ENCODE results near the gene CNNM2.
A peak's percentile ranks its signal among the peaks of the same experiment; 100 is the strongest.

The CNNM2 gene

GRCh38 chr10:102917962-102918816, at the start of gene CNNM2:
Gene CNNM2, plus strand, starts transcription at chr10:102918294. Its CDS starts 187 bp downstream, at chr10:102918481.
- DNase-seq (ENCODE audit: low read depth in 2 of 2), result peak; percentile 100

GRCh38 chr10:102868911-102869257, 49.2 kb upstream of the CNNM2 start:
- DNase-seq (ENCODE audit: low read depth in 2 of 2), result no peak

- no peak for DNase-seq (ENCODE audit: low read depth in 2 of 2)
These were observed 48.6 kb upstream of the CNNM2 start, which contains the start of gene AS3MT for GRCh38 chr10:102869258-102870198. Gene AS3MT, plus strand, starts transcription at chr10:102869470. Its CDS starts 123 bp downstream, at chr10:102869593.

- no peak for DNase-seq (ENCODE audit: low read depth in 2 of 2)
These were observed 47.9 kb upstream of the CNNM2 start for GRCh38 chr10:102870221-102870620.

- DNase-seq (ENCODE audit: low read depth in 2 of 2), result no peak
These were observed 45.9 kb upstream of the CNNM2 start for GRCh38 chr10:102872163-102872562.

GRCh38 chr10:102876747-102877153, 41.3 kb upstream of the CNNM2 start:
- no peak for DNase-seq (ENCODE audit: low read depth in 2 of 2)

- no peak for DNase-seq (ENCODE audit: low read depth in 2 of 2)
These were observed 39.5 kb upstream of the CNNM2 start for GRCh38 chr10:102878629-102879028.

GRCh38 chr10:102880256-102880655, 37.8 kb upstream of the CNNM2 start:
- DNase-seq (ENCODE audit: low read depth in 2 of 2), result no peak

- DNase-seq (ENCODE audit: low read depth in 2 of 2), result no peak
These were observed 30.0 kb upstream of the CNNM2 start for GRCh38 chr10:102888048-102888447.

- DNase-seq (ENCODE audit: low read depth in 2 of 2), result no peak
These were observed 23.5 kb upstream of the CNNM2 start for GRCh38 chr10:102894466-102895213.

- no peak for DNase-seq (ENCODE audit: low read depth in 2 of 2)
These were observed 18.1 kb upstream of the CNNM2 start for GRCh38 chr10:102900006-102900405.

GRCh38 chr10:102904346-102904745, 13.7 kb upstream of the CNNM2 start:
- no peak for DNase-seq (ENCODE audit: low read depth in 2 of 2)

- DNase-seq (ENCODE audit: low read depth in 2 of 2), result no peak
These were observed 11.6 kb upstream of the CNNM2 start for GRCh38 chr10:102906507-102906906.

GRCh38 chr10:102914781-102915180, 3.3 kb upstream of the CNNM2 start:
- DNase-seq (ENCODE audit: low read depth in 2 of 2), result no peak

GRCh38 chr10:102916173-102916572, 1.9 kb upstream of the CNNM2 start:
- DNase-seq (ENCODE audit: low read depth in 2 of 2), result no peak

GRCh38 chr10:102917314-102917961, 656 bp upstream of the CNNM2 start:
- DNase-seq (ENCODE audit: low read depth in 2 of 2), result peak; percentile 60 to 71

- peak in 1 of 2 donors; percentile 7 for DNase-seq (ENCODE audit: low read depth in 2 of 2)
These were observed 737 bp downstream of the CNNM2 start for GRCh38 chr10:102918817-102919245.

GRCh38 chr10:102919246-102919959, 1.3 kb downstream of the CNNM2 start:
- DNase-seq (ENCODE audit: low read depth in 2 of 2), result no peak

- no peak for DNase-seq (ENCODE audit: low read depth in 2 of 2)
These were observed 2.1 kb downstream of the CNNM2 start for GRCh38 chr10:102919992-102920739.

- DNase-seq (ENCODE audit: low read depth in 2 of 2), result no peak
These were observed 5.5 kb downstream of the CNNM2 start for GRCh38 chr10:102923601-102924000.

All from stimulated activated CD8-positive, alpha-beta memory T cell treated with anti-CD3 and anti-CD28 coated beads, Interleukin-7, amount 100 ng/mL, for 4 hours (primary cell).